ENCODE data around the gene TMA7.

The TMA7 gene

GRCh38 chr3:48416546-48416945 is 23.5 kb upstream of the TMA7 start:
- DNase-seq (ENCODE audit: extremely low spot score): no peak
- ChIA-PET CTCF (interaction anchor here (2.1 to 30.6 kb wide), 3 partner anchors 9 to 17 kb away, joined by 4 to 863 read pairs (median 57); partner anchors contain the start of genes CCDC51, PLXNB1 and TMA7), POLR2A (no interaction called here)
- TF ChIP-seq CTCF (IDR thresholded peaks at IDR 0.05; ENCODE audit: control extremely low read depth, extremely low read depth, low read depth, missing control alignments): no peak

- CTCF ChIA-PET: interaction anchor here (1.6 to 30.6 kb wide), 3 partner anchors 14 to 223 kb away, joined by 5 to 863 read pairs (median 11); partner anchors contain the start of genes CCDC51, PLXNB1 and TMA7
- no peak for TF ChIP-seq CTCF (IDR thresholded peaks at IDR 0.05; ENCODE audit: control extremely low read depth, extremely low read depth, low read depth, missing control alignments)
- no peak for DNase-seq (ENCODE audit: extremely low spot score)
- POLR2A ChIA-PET: no interaction called here
Measured at GRCh38 chr3:48417529-48418108, 22.4 kb upstream of the TMA7 start.

- CTCF ChIA-PET: interaction anchor here (1.6 to 30.6 kb wide), 3 partner anchors 13 to 223 kb away, joined by 5 to 863 read pairs (median 11); partner anchors contain the start of genes CCDC51, PLXNB1 and TMA7
- no peak for DNase-seq (ENCODE audit: extremely low spot score)
- TF ChIP-seq CTCF (IDR thresholded peaks at IDR 0.05; ENCODE audit: control extremely low read depth, extremely low read depth, low read depth, missing control alignments): no peak
- POLR2A ChIA-PET: no interaction called here
Measured at GRCh38 chr3:48418140-48418539, 21.9 kb upstream of the TMA7 start.

GRCh38 chr3:48418651-48419050 is 21.4 kb upstream of the TMA7 start:
- no peak for DNase-seq (ENCODE audit: extremely low spot score)
- POLR2A ChIA-PET: no interaction called here
- CTCF ChIA-PET: interaction anchor here (1.6 to 30.6 kb wide), 3 partner anchors 13 to 224 kb away, joined by 5 to 863 read pairs (median 11); partner anchors contain the start of genes CCDC51, PLXNB1 and TMA7
- TF ChIP-seq CTCF (IDR thresholded peaks at IDR 0.05; ENCODE audit: control extremely low read depth, extremely low read depth, low read depth, missing control alignments): no peak

GRCh38 chr3:48419149-48419548 is 20.9 kb upstream of the TMA7 start:
- DNase-seq (ENCODE audit: extremely low spot score): no peak
- TF ChIP-seq CTCF (IDR thresholded peaks at IDR 0.05; ENCODE audit: control extremely low read depth, extremely low read depth, low read depth, missing control alignments): no peak
- ChIA-PET CTCF (interaction anchor here (0.8 to 30.6 kb wide), 4 partner anchors 12 to 224 kb away, joined by 3 to 863 read pairs (median 8); partner anchors contain the start of genes CCDC51, PLXNB1 and TMA7), POLR2A (no interaction called here)

GRCh38 chr3:48419597-48419996 is 20.5 kb upstream of the TMA7 start:
- no peak for TF ChIP-seq CTCF (IDR thresholded peaks at IDR 0.05; ENCODE audit: control extremely low read depth, extremely low read depth, low read depth, missing control alignments)
- ChIA-PET POLR2A (no interaction called here), CTCF (interaction anchor here (0.8 to 30.6 kb wide), 3 partner anchors 12 to 51 kb away, joined by 3 to 863 read pairs (median 11); partner anchors contain the start of genes CCDC51, PLXNB1 and TMA7)
- DNase-seq (ENCODE audit: extremely low spot score): no peak

Measured in GM10248 (cell line).